GM18526 (cell line): ENCODE measurements around the gene AUP1.

Source experiments
- POLR2A ChIP-seq: IDR thresholded peaks from 3 replicates; pipeline ENCODE4 v1.6.1; 2011; ENCODE audit not compliant: insufficient read length; ENCODE audit errors: extremely low read depth

AUP1 gene, protein sequence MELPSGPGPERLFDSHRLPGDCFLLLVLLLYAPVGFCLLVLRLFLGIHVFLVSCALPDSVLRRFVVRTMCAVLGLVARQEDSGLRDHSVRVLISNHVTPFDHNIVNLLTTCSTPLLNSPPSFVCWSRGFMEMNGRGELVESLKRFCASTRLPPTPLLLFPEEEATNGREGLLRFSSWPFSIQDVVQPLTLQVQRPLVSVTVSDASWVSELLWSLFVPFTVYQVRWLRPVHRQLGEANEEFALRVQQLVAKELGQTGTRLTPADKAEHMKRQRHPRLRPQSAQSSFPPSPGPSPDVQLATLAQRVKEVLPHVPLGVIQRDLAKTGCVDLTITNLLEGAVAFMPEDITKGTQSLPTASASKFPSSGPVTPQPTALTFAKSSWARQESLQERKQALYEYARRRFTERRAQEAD

DNA sequence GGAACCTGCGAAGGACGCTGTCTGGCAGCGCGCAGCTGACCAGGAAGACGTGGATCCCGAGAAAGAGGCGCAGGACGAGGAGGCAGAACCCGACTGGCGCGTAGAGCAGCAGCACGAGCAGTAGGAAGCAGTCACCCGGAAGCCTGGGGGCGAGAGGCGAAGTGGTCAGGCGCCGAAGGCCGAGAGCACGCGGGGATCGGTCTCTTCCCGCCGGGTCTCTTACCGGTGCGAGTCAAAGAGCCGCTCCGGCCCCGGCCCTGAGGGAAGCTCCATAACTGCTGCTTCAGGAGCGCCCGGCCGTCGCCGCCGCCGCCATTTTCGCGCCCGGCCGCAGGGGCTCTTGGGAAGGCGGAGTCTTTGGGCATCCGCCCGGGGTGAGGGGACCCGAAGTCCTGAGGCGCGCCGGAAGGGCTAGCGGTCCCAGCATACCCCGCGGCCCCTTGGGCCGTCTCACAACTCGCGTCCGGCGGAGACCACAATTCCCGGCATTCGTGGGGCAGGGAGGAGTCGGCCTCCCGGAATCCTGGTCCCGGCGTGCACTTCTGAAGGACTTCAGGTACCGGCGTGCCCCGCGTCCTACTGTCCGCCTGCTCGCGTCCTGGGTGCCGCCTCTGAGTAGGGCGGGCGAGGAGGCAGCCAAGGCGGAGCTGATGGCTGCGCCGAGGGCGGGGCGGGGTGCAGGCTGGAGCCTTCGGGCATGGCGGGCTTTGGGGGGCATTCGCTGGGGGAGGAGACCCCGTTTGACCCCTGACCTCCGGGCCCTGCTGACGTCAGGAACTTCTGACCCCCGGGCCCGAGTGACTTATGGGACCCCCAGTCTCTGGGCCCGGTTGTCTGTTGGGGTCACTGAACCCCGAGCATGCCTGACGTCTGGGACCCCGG lies at the start of gene AUP1, which contains the start of gene HTRA2:
AUP1 (minus strand) TSS at position 350 of the 882 bp plus-strand sequence; CDS start at position 273, 77 bp downstream.
HTRA2 (plus strand) TSS at position 577 of the 882 bp plus-strand sequence; CDS start at position 651, 74 bp downstream.
- TF ChIP-seq POLR2A, result peak; percentile 95

- TF ChIP-seq POLR2A, result no peak
Observed at GRCh38 chr2:74578408-74578807, 48.9 kb upstream of the AUP1 start.

GRCh38 chr2:74577448-74577847 lies 47.9 kb upstream of the AUP1 start:
- TF ChIP-seq POLR2A, result no peak

- TF ChIP-seq POLR2A, result no peak
Observed at GRCh38 chr2:74576863-74577229, 47.3 kb upstream of the AUP1 start.

DNA sequence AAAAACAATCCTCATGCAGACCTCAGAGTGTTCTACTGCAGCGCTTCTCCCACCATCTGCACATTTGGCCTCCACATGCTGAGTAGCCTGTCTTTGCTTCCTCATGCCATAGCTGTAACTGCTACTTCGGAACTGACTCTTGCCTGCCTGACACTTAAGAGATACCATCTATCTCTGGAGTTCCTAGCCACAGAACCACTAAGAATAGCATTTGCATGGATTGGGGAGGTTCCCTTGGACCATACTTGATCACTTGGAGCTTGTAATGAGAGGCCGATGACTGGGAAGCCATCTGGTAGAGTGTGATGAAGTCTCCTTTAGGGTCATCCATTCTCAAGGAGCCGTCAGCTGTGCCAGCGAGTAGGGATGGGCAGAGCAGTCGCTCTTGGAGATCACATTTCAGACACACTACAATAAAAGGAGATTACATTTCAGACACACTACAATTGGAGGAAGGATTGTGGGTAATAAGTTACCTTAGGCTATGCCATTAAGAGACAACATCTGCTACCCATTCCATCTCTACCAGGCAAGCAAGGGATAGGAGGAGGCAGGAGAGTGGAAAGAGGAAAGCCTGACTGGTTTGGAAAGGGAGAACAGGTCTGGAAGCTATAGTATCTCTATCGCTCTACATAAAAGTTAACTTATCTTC lies 46.8 kb upstream of the AUP1 start:
- no peak for TF ChIP-seq POLR2A

- TF ChIP-seq POLR2A, result no peak
Observed at GRCh38 chr2:74575320-74575719, 45.8 kb upstream of the AUP1 start.

- peak; percentile 40 for TF ChIP-seq POLR2A
Observed at GRCh38 chr2:74573747-74574562, 44.4 kb upstream of the AUP1 start.

GRCh38 chr2:74572178-74572925 lies 42.8 kb upstream of the AUP1 start:
- TF ChIP-seq POLR2A, result no peak

DNA sequence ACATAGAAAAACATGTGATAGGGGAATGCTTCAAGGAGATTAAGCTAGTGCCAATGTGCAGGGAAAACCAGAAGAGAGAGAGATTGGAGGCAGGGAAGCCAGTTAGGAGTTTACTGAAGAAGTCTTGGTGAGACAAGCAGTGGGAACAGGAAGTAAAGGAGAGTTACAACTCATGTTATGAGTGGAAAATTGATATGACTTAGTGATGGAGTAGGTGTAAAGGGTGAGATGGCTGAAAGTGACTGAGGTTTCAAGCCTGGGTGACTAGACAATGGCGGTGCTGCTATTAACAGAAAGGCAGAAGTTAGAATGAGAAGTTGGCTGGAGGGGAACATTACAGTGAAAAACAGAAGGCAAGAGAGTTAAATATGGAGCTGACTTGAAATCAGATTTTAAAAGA lies 41.6 kb upstream of the AUP1 start:
- TF ChIP-seq POLR2A, result no peak

DNA sequence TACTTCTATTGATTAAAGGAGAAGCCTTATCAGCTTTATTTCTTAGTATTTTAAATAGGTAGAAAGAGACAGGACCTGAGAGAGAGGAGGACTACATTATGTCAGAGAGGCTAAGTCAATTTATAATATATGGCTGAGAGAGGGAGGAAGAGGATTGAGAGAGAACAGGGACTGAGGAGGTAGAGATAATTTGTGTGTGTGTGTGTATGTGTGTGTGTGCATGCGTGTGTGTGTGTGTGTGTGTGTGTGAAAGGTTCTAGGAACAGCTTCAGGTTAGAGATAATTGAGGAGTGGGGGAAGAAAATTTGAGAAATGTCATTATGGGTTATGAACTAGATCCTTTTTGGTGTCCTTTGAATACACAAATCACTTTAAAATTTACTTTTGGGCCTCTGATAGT lies 40.2 kb upstream of the AUP1 start:
- TF ChIP-seq POLR2A, result no peak

- no peak for TF ChIP-seq POLR2A
Observed at GRCh38 chr2:74567881-74568280, 38.4 kb upstream of the AUP1 start.

DNA sequence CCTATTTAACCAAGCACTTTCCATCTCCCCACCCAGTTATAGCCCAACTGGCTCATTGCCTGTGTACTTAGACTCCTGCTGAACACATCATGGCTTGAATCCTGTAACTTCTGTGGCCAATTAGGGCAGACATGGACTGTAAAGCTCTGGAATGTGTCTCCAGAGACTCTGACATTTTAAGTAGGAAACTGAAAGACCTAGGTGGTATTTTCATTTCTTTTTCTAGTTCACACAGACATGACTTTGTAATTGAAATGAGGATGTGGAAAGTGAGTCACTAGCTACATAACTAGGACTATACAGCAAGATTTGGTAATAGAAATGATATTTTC lies 37.2 kb upstream of the AUP1 start:
- no peak for TF ChIP-seq POLR2A

DNA sequence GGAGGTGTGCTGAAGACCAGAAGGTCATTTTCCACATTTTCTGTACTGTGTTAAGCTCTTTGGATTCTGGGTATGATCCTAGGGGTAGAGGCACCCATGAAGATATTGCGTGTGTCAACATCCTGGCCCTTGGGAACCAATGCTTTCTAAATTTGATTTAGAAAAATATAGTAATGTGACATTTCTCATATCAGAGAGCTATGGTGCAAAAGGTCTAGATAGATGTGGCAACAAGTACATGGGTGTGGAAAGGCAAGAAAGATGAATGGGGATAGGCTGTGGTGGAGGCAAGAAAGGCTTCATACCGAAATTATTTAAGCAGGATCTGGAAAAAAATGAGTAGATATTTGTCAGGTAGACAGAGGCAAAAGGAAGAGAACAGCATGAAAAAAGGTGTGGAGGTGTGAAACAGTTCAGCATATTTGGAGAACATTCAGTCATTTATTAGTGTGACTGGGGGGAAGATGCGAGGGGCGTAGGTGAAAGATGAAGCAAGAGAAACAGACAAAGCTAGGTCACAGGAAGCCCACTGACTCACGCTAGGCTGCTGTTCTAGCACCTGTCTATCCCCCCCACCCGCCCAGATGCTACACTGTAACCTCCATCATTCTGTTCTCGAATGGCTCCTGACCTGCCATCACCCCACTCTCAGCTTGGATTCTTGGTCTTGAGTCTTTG lies 36.7 kb upstream of the AUP1 start:
- TF ChIP-seq POLR2A, result no peak

GRCh38 chr2:74564222-74564621 lies 34.7 kb upstream of the AUP1 start:
- TF ChIP-seq POLR2A, result no peak
